OCI-LY3 (cell line): ENCODE data around the gene MYZAP.

ENCODE experiments used
- EZH2phosphoT487 ChIP-seq: fragments of 200-600 bp; shearing (Covaris generic); IDR thresholded peaks from 2 replicates; pipeline ENCODE4 v1.6.1; 2018; ENCODE audit warnings: antibody characterized with exemption, mixed run types, low read depth
- TF ChIP-seq, protein P1 (sequence below): fragments of 200-600, 300-600 bp; sonication (generic); IDR thresholded peaks from 2 replicates; pipeline ENCODE4 v1.5.1; 2014; ENCODE audit warnings: antibody characterized with exemption, low read length, low read depth

DNA sequence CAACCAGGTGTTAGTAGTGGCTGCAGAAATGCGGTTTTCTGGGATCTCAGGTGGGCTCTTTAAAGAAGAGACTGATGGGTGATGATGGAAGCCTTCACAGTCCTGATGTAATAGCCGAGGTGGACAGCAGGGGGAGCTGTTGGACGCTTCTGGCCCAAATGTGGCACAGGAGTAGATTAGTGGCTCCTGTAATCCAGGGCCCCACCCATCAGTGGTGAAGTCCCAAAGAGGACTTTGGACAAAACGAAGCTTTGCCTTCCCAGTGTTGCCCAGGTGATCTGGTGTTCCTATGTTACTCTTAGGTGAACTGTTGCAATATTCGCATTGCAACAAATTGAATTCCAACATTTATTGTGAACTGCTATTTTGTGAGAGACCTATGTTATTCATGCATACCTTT is 31.8 kb upstream of the MYZAP start:
- TF ChIP-seq, protein P1, sequence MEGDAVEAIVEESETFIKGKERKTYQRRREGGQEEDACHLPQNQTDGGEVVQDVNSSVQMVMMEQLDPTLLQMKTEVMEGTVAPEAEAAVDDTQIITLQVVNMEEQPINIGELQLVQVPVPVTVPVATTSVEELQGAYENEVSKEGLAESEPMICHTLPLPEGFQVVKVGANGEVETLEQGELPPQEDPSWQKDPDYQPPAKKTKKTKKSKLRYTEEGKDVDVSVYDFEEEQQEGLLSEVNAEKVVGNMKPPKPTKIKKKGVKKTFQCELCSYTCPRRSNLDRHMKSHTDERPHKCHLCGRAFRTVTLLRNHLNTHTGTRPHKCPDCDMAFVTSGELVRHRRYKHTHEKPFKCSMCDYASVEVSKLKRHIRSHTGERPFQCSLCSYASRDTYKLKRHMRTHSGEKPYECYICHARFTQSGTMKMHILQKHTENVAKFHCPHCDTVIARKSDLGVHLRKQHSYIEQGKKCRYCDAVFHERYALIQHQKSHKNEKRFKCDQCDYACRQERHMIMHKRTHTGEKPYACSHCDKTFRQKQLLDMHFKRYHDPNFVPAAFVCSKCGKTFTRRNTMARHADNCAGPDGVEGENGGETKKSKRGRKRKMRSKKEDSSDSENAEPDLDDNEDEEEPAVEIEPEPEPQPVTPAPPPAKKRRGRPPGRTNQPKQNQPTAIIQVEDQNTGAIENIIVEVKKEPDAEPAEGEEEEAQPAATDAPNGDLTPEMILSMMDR = peak; percentile 84
- TF ChIP-seq EZH2phosphoT487 = no peak
